Loucy (cell line): ENCODE data around the gene TGM3.

Source experiments
- H2AFZ ChIP-seq: fragments of 200-600 bp; sonication (generic); 2 replicates; pipeline ENCODE4 v1.6.0; 2016; ENCODE audit warnings: antibody characterized with exemption, mild to moderate bottlenecking, low read length, moderate library complexity
- H3F3A ChIP-seq: fragments of 200-600 bp; 2 replicates; pipeline ENCODE4 v1.6.0; 2016; ENCODE audit warnings: antibody characterized with exemption, low read depth, mild to moderate bottlenecking
- H3K27me3 ChIP-seq: fragments of 200-600 bp; sonication (generic); 2 replicates; pipeline ENCODE4 v1.6.1; 2014; ENCODE audit warnings: low read length, mild to moderate bottlenecking; ENCODE audit not compliant: insufficient read depth, poor library complexity, severe bottlenecking
- H3K36me3 ChIP-seq: fragments of 200-600 bp; sonication (generic); 2 replicates; pipeline ENCODE4 v1.6.1; 2016; ENCODE audit warnings: low read length; ENCODE audit not compliant: insufficient read depth
- H3K4me1 ChIP-seq: fragments of 200-600 bp; sonication (generic); 2 replicates; pipeline ENCODE4 v1.5.1; 2014; ENCODE audit warnings: low read length, mild to moderate bottlenecking; ENCODE audit not compliant: insufficient read depth, poor library complexity, severe bottlenecking
- H3K4me2 ChIP-seq: fragments of 200-600 bp; sonication (generic); 2 replicates; pipeline ENCODE4 v1.6.0; 2014; ENCODE audit warnings: antibody characterized with exemption, low read length, low read depth, mild to moderate bottlenecking; ENCODE audit not compliant: poor library complexity, severe bottlenecking
- H3K4me3 ChIP-seq: fragments of 200-600 bp; sonication (generic); 2 replicates; pipeline ENCODE4 v1.5.1; 2014; ENCODE audit warnings: low read length, mild to moderate bottlenecking, mixed read lengths; ENCODE audit not compliant: poor library complexity, severe bottlenecking
- H3K79me2 ChIP-seq: fragments of 200-600 bp; sonication (generic); 2 replicates; pipeline ENCODE4 v1.6.1; 2014; ENCODE audit warnings: low read length; ENCODE audit not compliant: insufficient read depth
- H3K9ac ChIP-seq: fragments of 200-600 bp; sonication (generic); 2 replicates; pipeline ENCODE4 v1.6.0; 2014; ENCODE audit warnings: mild to moderate bottlenecking, low read depth, low read length, moderate library complexity; ENCODE audit not compliant: poor library complexity, severe bottlenecking
- H3K9me2 ChIP-seq: fragments of 200-600 bp; sonication (generic); replicated peaks from 2 replicates; pipeline ENCODE4 v1.6.1; 2016; ENCODE audit warnings: low read depth, low read length, mixed read lengths
- H3K9me3 ChIP-seq: fragments of 200-600 bp; sonication (generic); 2 replicates; pipeline ENCODE4 v1.6.1; 2014; ENCODE audit warnings: mild to moderate bottlenecking, antibody characterized with exemption, low read length, low read depth; ENCODE audit not compliant: insufficient read depth
- H4K20me1 ChIP-seq: fragments of 200-600 bp; sonication (generic); 2 replicates; pipeline ENCODE4 v1.6.0; 2014; ENCODE audit warnings: antibody characterized with exemption, low read length, mild to moderate bottlenecking; ENCODE audit not compliant: insufficient read depth, poor library complexity, severe bottlenecking
- CTCF ChIP-seq: fragments of 200-600 bp; sonication (generic); conservative IDR thresholded peaks from 2 replicates; pipeline ENCODE4 v1.5.1; 2014; ENCODE audit warnings: mild to moderate bottlenecking, antibody characterized with exemption, low read length
- EZH2phosphoT487 ChIP-seq: fragments of 200-600 bp; IDR thresholded peaks from 2 replicates; pipeline ENCODE4 v1.6.1; 2018; ENCODE audit warnings: antibody characterized with exemption, mild to moderate bottlenecking, moderate library complexity, borderline replicate concordance

TGM3 gene

GRCh38 chr20:2307136-2307535, 11.3 kb downstream of the TGM3 start:
- H3K9ac ChIP-seq: no peak overlapping the region

DNA sequence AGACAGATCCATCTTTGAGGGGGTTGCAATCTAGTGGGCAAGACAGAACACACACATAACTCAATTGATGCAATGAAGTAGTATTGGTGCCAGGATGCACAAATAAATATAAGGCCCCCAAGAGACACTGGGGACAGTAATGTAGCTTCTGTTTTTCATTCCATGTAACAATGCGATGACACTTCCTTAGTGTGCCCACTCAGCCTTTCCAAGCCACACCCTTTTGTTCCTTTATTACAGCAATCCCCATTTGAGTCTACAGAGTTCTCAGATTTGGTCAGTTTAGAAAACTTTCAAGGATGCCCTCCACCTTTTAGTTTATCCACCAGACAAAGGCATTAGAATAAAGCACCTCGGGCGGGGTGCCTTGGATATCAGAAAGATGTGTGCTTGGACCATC, 15.5 kb downstream of the TGM3 start:
- Histone ChIP-seq H3K4me2 (no peak overlapping the region), H3F3A (no peaks in the 10 kb centered on the region), H3K4me1 (no peaks in the 10 kb centered on the region), H3K4me3 (no peak overlapping the region), H4K20me1 (no peaks in the 10 kb centered on the region), H3K27me3 (no peaks in the 10 kb centered on the region), H3K9ac (no peak overlapping the region), H2AFZ (no peak overlapping the region), H3K9me2 (no peaks in the 10 kb centered on the region), H3K79me2 (no peaks in the 10 kb centered on the region), H3K9me3 (no peaks in the 10 kb centered on the region), H3K36me3 (no peaks in the 10 kb centered on the region)
- TF ChIP-seq CTCF: no peak
- no peak for TF ChIP-seq EZH2phosphoT487

More at GRCh38 chr20:2307136-2307535, 11.3 kb downstream of the TGM3 start:
- no peak overlapping the region for H3K4me2 ChIP-seq
- H3K4me3 ChIP-seq: no peak overlapping the region
- no peaks in the 10 kb centered on the region for H3K9me2 ChIP-seq
- no peaks in the 10 kb centered on the region for H3K9me3 ChIP-seq
- H3K79me2 ChIP-seq: no peaks in the 10 kb centered on the region
- H3K27me3 ChIP-seq: no peaks in the 10 kb centered on the region
- no peaks in the 10 kb centered on the region for H3K36me3 ChIP-seq
- H3K4me1 ChIP-seq: no peaks in the 10 kb centered on the region
- H3F3A ChIP-seq: no peaks in the 10 kb centered on the region
- no peak overlapping the region for H2AFZ ChIP-seq
- H4K20me1 ChIP-seq: no peaks in the 10 kb centered on the region
- TF ChIP-seq EZH2phosphoT487 (no peak), CTCF (no peak)

GRCh38 chr20:2312876-2313275, 17.1 kb downstream of the TGM3 start:
- Histone ChIP-seq H3K36me3 (no peaks in the 10 kb centered on the region), H2AFZ (no peak overlapping the region), H3F3A (no peaks in the 10 kb centered on the region), H4K20me1 (no peaks in the 10 kb centered on the region), H3K9me3 (no peaks in the 10 kb centered on the region), H3K9ac (no peak overlapping the region), H3K4me3 (no peak overlapping the region), H3K79me2 (no peaks in the 10 kb centered on the region), H3K4me1 (no peaks in the 10 kb centered on the region), H3K4me2 (no peak overlapping the region), H3K27me3 (no peaks in the 10 kb centered on the region), H3K9me2 (no peaks in the 10 kb centered on the region)
- no peak for TF ChIP-seq EZH2phosphoT487
- no peak for TF ChIP-seq CTCF
